Activated CD4-positive, alpha-beta T cell treated with anti-CD3 and anti-CD28 coated beads, Interleukin-2, amount 50 U/mL, for 1 hour (primary cell): ENCODE measurements around the gene USE1.
A peak's percentile ranks its signal among the peaks of the same experiment; 100 is the strongest.

Source experiments
- DNase-seq: peaks from one replicate; pipeline ENCODE4 v3.0.0-alpha.2; 2020

The USE1 gene

DNA sequence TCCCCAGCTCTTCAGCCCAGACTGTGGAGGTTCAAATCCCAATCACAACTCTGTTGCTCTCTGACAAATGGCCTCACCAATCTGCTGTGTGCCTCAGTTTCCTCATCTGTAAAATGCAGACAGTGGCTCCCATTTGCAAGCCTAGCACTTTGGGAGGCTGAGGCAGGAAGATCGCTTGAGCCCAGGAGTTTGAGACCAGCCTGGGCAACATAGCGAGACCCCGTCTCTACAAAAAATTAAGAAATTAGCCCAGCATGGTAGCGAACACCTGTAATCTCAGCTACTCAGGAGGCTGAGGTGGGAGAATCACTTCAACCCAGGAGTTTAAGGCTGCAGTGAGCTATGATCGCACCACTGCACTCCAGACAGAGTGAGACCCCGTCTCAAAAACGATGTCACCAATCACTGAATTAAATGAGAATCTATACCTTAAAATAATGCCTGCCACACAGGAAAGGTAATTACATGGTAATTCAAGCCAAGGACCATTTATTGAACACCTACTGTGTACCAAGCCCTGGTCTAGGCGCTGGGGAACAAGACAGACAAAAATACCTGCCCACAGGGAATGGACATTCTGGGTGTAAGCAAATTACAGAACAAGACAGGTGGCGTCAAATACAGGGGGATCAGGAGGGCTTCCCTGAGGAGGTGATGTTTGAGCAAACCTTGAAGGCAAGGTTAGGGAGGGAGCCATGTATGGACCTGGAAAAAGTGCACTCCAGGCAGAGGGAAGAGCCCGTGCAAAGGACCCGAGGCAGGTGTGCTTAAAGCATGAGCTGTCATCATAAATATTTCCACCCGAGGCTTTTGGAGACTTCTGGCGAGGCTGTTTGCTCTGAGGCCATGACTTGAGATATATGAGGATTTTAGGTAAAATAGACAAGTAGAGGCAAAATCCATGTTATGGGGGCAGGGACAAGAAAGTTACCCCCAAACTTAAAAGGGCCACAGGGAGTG lies 22.9 kb downstream of the USE1 start:
- DNase-seq = no peak

DNA sequence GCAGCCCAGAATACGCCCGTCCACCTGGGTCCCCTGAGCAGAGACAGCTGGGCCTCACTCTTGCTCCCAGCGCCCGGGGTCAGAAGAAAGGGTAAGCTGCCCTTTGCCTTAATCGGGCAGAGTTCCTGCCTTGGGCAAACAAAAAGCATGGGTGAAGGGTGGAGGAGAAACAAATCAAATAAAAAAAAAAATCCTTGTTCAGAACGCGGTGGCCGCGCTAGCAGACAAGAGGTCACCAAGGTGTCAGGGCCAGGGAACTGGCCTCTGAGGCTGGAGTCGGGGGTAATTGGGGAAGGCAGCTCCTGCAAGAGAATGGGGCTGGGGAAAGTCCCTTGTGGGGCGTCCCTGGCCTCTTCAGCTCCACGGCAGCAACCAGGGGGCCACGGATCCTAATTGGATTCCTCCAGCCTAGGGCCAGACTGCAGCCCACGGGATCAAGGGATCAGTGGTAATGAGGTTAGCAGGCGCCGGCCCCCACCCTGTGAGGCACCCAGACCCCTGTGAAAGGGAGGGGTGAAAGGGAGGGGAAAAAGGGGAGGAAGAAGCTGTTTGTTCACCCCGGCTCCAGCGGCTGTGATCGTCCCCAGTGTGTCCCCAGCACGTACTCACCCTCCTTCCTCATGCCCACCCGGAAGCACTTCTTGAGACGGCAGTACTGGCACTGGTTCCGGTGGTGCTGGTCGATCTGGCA lies 25.1 kb downstream of the USE1 start:
- no peak for DNase-seq

DNA sequence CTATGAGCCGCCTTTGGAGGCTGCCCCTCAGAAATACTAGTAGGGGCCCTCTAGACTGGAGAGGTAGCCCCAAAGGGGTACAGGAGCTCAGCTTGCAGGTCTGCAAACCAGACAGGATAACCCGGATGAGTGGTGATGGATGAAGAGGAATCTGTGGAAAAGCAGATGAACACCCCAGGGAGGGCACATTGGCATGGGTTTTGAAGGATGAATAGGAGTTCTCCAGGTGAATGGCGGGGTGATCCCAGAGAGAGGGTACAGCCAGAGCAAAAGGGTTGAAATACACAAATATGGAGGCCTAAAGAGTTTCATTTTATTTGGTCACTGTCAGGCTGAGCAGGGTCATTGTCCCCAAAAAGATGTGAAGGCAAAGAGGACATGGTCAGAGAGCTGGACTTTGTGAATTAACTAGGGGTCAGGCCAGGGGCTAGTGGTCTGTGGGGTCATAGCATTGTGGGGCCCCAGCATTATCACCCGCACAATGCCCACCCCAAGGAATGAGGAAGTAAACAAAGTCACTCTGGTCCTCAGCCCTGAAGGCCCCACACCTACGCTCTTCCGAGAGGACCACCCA lies 25.8 kb downstream of the USE1 start:
- DNase-seq = no peak

DNA sequence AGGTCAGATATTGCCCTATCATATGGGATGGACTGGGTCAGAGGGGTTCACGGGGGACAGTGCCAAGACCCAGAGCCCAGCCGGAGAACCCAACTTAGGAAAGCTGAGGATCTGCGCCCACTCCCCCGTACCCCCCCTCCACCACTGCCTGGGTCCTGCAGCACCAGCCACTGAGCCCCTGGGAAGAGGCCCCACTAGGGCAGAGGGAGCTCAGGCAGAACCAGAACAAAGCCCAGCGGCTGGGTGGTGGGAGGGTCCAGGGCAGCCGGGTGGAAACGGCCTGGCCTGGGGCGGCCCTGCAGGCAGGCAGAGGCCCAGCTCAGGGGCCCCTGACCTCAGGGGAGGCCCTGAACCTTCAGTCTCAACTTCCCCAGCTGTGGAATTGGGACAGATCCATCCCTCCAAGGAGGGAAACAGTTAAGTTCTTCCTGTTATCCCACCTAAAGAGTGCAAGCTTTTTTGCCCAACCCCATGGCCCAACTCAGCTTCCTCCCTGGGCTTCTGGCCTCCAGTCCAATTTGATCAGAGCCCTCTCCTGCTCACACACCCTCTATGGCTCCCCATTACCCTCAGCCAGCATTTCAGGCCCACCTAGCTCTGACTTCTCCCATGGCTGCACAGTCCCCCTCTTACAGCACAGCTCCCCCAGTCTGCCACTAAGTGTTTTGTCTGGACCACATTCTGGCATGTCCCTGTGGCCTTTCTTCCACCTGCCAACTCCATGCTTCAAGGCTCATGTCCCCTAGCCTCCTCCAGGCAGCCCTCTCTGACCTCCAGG lies 27.5 kb downstream of the USE1 start:
- no peak for DNase-seq

DNA sequence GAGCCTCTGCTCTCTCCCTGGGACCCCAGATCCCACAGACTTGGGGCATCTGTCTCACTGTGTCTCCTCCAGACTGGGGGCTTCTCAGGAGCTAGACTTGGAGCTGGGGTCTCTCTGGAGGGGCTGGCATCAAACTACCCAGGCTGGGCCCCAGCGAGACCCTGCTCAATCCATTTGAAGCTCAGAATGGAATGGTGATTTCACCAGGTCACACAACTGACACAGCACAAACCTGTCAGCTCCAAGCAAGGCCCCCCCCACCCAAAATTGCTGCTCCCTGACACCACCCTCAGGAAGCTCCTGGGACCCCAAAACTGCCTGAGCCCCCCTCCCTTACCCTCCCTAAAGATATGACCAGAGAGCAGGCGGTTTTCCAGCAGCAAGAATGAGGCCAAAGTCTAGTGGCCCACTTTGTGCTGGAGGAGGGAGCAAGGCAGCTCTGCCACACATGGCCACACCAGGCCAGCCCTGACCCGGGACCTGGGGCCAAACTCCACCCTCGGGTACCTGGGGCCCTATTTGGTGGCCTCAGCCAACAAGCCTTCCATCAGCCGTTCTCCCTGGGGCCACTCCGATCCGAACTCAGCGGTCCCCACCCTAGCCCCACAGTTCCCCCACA lies 28.2 kb downstream of the USE1 start:
- DNase-seq = no peak

DNA sequence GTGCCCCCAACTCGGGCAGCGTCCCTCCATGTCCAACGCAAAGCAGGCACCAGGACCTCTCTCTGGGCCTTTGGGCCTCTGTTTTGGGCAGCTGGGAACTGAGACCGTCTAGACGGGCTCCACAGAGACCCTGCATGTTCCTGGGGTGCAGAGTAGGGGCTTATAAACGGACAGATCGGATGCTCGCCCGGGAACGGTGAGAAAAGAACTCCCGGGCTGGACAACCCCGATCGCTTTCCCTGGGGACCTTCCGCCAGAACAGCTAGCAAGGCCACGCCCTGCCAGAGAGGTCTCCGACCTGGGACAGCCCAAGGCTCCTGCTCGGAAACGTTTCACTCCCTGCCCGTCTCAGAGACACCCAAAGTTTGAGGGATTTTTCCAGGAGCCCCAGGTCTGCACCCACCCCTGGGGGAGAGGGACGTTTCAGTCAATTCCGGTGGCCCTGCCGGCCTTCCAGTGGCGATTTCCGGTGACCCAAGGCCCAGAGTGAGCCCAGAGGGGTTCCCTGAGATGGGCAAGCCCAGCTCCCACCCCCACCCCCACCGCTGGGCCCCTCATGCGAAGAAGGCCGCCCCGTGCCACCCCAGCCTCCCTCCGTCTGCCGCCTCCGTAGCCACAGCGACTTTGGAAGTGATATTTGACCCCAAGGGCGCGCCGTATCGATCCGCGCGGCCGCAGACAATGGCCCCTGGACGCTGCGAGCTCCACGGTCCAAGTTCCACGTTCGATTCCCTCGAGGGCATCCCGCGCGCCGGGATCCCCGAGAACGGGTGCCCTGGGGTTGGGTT lies 28.9 kb downstream of the USE1 start:
- DNase-seq = no peak

DNA sequence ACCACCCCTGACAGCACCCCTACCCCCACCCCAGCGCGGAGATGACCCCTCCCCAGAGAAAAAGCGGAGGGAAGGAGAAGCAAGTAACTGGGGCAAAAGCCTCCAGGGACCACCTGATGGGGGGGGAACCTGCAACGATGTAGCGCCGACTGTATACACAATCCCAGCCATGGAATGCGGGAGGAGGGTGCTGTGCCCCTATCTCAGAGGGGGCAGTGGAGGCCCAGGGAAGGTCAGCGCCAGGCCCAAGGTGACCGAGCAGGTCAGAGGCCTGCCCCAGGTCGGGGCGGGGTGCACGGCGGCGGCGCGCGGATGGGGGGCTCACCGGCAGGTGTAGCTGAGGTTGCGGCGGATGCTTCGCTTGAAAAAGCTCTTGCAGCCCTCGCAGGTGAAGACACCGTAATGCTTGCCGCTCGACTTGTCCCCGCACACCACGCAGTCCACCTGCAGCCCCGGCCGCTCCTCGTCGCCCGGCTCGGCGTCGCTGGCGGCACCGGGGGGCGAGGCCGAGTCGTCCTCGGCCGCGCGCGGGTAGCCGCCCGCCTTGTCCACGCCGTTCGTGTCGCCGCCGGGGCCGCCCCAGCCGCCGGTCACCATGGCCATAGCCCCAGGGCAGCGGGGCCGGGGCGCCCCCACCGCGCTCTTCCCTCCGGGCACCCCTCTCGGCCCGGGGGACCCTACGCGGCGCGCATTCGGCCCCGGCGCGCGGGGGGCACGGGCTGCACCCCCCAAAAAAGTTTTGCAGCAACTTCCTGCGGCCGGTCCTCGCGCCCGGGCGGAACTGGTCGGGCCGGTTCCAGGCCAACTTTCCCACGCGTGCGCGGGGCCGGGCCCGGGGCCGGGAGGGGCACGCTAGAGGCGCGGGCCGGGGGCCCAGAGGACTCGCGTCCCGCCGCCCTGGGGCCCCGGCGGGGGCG lies 29.7 kb downstream of the USE1 start:
- no peak for DNase-seq

DNA sequence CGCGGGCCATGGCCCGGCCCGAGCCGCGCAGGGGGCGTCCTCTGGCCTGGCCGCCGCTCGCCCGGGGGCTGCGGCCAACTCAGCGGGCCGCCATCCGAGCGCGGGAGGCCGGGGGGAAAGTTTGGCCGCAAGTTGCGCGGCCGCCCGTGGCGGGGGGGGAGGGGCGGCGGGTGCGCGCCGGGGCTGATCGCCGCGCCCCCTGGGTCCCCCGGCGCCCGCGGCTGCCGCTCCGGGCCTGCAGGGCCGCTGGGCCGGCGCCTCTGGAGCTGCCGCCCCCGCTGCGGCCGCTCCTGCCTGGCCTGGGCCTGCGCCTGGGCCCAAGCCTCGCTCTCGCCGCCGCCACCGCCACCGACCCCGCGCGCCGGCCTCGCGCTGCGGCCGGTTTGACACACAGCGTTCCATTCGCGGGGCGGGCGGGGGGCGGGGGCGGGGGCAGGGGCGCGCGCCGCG lies 30.4 kb downstream of the USE1 start, which contains the start of gene NR2F6:
Gene NR2F6 (minus strand): TSS at position 385 of the 450 bp plus-strand sequence. CDS start 699 bp downstream, outside the sequence.
- no peak for DNase-seq

DNA sequence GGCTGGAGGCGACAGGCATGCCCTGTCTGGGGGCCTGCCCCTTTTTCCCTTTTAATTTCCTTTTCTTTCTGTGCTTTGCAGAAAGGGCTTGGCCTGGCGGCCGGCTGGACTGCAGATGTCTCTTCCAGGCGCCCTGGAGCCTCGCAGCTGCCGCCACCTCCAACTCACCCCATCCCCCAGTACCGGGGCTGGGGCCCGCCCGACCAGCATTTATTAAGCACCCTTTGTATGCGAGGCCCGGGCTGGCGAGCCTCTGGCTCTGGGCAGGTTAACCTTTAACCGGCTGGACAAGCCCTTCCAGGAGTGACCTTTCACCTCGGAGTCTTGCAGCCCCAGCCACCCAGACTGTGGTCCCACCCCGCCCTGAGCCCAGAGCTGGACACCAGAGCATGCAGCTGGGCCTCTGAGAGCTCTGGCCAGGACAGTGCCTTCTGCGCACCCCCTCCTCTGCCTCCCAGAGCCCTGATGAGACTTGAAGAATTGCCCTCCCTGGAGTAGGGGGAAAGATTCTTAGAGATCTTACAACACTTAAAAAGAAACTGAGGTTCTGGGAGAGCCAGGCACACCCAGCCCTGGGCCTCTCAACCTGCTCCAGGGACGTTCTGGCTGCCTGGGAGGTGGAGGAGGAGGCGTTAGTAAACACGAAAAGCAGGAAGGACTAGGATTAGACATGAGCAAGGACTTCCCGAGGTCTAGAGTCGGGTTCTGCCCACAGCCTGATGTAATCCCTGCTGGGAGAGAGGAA lies 31.7 kb downstream of the USE1 start:
- no peak for DNase-seq

DNA sequence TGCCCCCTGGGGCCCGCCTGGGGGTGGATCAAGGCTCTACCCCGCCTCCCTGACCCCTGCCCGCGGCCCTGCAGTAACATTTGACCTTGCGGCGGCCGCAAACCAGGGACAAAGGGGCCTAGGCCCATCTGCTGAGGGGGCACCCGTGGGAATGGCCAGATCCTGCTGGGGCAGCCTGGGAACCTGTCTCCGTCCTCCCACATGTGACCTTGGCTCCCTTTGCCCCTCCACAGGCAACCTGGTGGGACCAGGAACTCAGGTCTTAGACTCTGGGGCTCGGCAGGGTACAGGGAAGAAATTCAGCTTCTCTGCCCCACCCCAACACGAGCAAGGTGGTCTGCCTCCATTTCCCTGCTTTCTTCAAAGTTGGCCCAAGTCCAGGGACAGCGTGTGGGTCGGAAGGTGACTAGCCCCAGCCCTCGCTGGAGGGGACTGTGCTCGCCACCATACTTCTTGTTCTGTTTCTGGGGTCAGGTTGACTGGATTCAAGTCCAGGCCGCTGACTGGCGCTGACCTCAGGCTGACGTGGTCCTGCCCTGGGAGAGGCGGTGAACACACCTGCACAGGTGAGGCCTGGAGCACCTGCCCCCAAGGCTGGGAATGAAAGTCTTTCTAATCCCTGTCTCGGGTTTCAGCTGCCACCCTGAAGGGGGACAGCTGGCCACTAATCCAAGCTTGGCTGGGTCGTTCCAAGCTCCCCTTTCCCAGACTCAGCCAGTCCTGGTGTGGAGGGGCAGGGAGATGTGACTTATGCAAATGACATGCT lies 33.0 kb downstream of the USE1 start:
- no peak for DNase-seq

DNA sequence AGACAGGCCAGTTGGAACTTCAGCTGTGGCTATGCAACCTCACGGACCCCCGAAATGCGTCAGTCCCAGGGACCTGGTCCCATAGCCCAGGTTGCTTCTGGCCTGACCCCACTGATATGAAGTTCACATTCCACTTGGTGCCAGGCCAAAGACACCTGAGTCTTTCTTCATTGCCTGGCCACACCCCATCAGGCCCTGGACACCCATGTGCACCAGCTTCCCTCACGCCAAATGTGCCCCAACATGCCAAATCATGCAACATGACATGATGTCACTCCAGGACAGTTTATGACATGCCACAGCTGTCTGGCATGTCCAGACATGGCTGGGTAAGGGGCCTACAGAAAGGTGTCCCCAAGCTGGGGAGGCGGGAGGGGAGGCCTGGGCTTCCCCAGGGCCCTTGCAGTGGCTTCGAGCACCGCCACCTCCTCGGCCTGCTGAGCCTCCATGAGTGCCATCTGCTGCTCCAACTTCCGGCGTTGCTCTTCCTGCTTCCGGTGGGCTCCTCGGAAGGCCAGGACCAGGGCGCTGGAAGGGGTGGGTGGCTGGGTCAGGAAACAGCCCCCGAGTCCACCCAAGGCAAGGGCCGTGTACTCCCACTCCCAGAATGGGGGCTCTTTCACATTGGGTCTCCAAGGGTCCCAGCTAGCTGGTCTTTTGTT lies 34.9 kb downstream of the USE1 start:
- no peak for DNase-seq

DNA sequence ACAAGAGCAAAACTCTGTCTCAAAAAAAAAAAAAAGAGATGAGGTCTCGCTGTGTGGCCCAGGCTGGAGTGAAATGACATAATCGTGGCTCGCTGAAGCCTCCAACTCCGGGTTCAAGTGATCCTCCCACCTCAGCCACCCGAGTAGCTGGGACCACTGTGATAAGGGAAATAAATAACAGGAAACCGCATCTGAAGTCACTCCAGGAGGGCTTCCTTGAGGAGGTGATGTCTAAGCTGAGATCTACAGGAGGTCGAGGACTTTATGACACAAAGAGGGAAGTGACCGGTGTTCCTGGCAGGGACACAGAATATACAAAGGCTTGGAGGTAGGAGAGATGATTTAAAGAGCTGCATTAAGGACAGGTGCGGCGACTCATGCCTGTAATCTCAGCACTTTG lies 39.5 kb downstream of the USE1 start:
- DNase-seq = no peak

DNA sequence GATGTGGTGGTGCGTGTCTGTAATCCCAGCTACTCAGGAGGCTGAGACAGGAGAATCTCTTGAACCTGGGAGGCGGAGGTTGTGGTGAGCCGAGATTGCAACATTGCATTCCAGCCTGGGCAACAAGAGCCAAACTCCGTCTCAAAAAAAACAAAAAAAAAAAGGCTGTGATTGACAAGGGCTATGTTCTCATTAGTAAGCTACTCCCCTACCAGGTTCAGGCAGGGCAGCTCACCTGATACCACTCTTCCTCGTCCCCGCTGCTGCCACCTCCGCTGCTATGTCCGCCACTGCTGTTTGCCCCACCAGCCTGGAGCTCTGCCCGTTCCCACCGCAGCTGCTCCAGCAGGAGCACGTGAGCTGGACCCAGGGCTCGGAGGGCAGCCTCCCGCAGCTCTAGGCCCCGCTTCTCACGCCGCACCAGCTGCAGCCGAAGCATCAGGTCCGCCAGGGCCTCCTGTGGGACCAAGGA lies 40.0 kb downstream of the USE1 start:
- DNase-seq = no peak

DNA sequence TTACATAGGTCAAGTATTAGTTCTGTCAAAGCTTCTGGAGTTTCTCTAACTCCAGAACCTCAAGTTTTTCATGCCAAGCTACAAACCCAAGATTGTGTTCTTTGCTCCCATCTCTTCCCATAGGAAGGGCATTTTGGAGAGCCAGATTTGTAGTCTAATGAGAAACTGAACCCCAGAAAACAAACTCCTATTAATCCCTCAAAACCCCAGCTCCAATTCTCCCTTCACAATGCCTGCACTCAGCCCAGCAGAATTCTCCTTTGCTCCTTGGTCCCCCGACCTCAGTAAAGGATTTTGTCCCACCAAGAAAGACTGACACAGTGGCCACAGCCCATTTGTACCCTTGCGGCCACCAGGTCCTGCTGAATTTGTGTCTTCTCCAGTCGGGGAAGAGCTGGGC lies 41.0 kb downstream of the USE1 start:
- DNase-seq = no peak

DNA sequence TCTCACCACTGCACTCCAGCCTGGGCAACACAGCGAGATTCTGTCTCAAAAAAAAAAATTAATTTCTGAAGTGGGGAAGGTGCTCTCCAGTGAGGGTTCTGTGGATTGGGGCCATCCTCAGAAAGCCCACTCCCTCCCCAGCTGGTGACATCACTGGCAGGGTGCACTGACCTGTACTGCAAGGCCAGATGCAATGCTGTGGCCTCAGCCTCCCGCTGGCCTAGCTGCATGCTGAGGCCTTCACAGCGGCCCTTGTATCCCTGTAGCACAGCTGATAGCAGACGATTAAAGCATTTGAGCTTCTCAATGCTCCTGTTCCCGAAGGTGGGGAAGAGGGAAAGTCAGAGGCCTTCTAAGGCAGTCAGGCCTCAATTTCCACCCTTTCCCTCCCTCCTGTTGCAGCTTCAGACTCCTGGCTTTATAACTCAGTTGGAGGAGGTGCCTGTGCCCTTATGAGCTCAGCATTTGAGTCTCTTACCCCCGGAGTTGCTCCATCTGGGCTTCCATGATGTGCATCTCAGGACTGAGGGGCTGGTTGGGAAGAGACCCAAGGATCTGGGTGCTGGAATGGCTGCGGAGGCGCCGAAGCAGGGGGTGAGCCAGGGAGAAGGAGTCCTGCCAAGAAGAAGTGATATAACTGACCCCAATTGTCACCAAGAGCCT lies 44.1 kb downstream of the USE1 start:
- DNase-seq = no peak

DNA sequence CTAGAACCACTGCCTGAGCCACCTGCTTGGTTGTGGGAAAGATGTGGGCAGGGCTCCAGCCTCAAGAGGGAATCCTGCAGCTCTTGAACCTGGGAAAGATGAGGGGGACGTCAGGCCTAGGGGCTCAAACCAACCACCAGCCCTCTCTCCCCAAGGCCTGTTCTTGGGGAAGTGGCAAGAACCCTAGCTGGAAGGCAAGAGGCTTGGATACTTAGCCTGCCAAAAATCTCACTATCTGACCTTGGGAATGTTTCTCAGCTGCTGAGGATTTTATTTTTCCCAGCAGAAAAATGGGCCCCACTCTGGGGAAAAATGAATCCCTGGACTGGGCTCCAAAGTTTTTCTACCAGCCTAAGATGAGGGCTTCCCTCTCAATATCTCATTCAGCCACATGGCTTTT lies 44.8 kb downstream of the USE1 start:
- DNase-seq = no peak

DNA sequence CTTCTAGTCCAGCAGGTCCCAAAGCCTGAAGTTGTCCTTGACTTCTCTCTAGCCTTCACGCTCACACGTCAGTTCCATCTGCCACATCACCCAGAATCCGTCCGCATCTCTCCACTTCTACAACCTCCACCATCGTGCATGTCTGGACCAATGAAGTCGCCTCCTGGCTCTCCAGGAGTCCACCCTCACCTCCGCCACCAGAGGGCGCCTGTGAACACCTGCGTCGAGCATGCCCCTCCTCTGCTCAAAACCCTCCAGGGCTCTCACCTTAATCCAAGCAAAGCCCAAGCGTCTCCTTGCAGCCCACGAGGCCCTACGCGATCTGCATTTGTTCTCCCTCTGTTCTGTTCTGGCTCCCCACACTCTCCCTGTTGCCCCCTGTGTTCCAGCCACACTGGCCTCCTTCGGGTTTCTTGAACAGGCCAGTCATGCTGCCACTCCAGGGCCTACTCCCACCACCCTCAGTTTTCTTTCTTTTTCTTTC lies 45.7 kb downstream of the USE1 start:
- DNase-seq = peak; percentile 90
